WTC11 (cell line): ENCODE measurements around the gene TTC33. TPM values are rescaled to one million over a fixed set of nuclear protein-coding genes. Genes with fewer than 3 reads are reported as not detected.

Experiments used
- ATAC-seq: fragments of 200-7000 bp; cut with Tn5 transposase; 2 replicates; pipeline ENCODE4 v1.10.0; 2021; ENCODE audit warnings: mild to moderate bottlenecking, moderate library complexity
- CTCF ChIA-PET: fragments of 300-600 bp; sonication (Branson Sonifier 250); formaldehyde crosslinking; loops from one replicate; lab custom pipeline; 2021; ENCODE audit warnings: antibody characterized with exemption; lab: Charles Lee
- POLR2A ChIA-PET: fragments of 350-600 bp; sonication (Branson Sonifier 250); formaldehyde crosslinking; loops from one replicate; lab custom pipeline; 2021; ENCODE audit warnings: antibody characterized with exemption; lab: Charles Lee
- DNase-seq: peaks from one replicate; pipeline ENCODE4 v3.0.0; 2021; ENCODE audit warnings: low spot score
- H3K27ac Mint-ChIP-seq: 2 replicates; pipeline ENCODE4 v1.8.0; 2021; ENCODE audit warnings: mixed read lengths
- H3K27me3 Mint-ChIP-seq: 2 replicates; pipeline ENCODE4 v1.8.0; 2021; ENCODE audit warnings: low read depth, mild to moderate bottlenecking, moderate library complexity, mixed read lengths
- H3K36me3 Mint-ChIP-seq: 2 replicates; pipeline ENCODE4 v1.8.0; 2021; ENCODE audit warnings: mixed read lengths
- H3K4me1 Mint-ChIP-seq: 2 replicates; pipeline ENCODE4 v1.8.0; 2022; ENCODE audit warnings: mixed read lengths
- H3K4me3 Mint-ChIP-seq: 2 replicates; pipeline ENCODE4 v1.8.0; 2021; ENCODE audit warnings: mild to moderate bottlenecking, moderate library complexity, mixed read lengths
- H3K9me3 Mint-ChIP-seq: 2 replicates; pipeline ENCODE4 v1.8.0; 2021; ENCODE audit warnings: mixed read lengths
- NFATC4 ChIP-seq: fragments of 250-450 bp; sonication (Bioruptor Pico); IDR thresholded peaks from 2 replicates; pipeline ENCODE4 v1.9.0; 2021; ENCODE audit warnings: mild to moderate bottlenecking
- NFYB ChIP-seq: sonication (generic); formaldehyde crosslinking; conservative IDR thresholded peaks from 2 replicates; pipeline ENCODE4 v1.8.0; 2022; ENCODE audit warnings: low read depth, missing genetic modification reagents
- RORB ChIP-seq: fragments of 250-450 bp; sonication (Bioruptor Pico); IDR thresholded peaks from 2 replicates; pipeline ENCODE4 v1.9.0; 2021; ENCODE audit warnings: mild to moderate bottlenecking
- SOX15 ChIP-seq: fragments of 250-450 bp; sonication (Bioruptor Pico); IDR thresholded peaks from 2 replicates; pipeline ENCODE4 v1.9.0; 2021; ENCODE audit warnings: mild to moderate bottlenecking
- ZNF219 ChIP-seq: sonication (generic); formaldehyde crosslinking; IDR thresholded peaks from 2 replicates; pipeline ENCODE4 v1.8.0; 2023; ENCODE audit warnings: missing genetic modification reagents, mild to moderate bottlenecking, borderline replicate concordance
- total RNA-seq: library from RNA; stranded (reverse); gene quantifications from 3 replicates; pipeline ENCODE4 v1.2.3, GENCODE V29; 2021
- TF ChIP-seq, protein P1 (sequence below): sonication (generic); formaldehyde crosslinking; IDR thresholded peaks from 2 replicates; pipeline ENCODE4 v1.8.0; 2022; ENCODE audit warnings: mild to moderate bottlenecking, missing genetic modification reagents
- TF ChIP-seq, protein P2 (sequence below): sonication (generic); formaldehyde crosslinking; IDR thresholded peaks from 2 replicates; pipeline ENCODE4 v1.8.0; 2022; ENCODE audit warnings: mild to moderate bottlenecking, missing genetic modification reagents
- TF ChIP-seq, protein P3 (sequence below): sonication (generic); formaldehyde crosslinking; IDR thresholded peaks from 2 replicates; pipeline ENCODE4 v1.8.0; 2023; ENCODE audit warnings: missing genetic modification reagents, mild to moderate bottlenecking, borderline replicate concordance
- TF ChIP-seq, protein P4 (sequence below): fragments of 250-450 bp; sonication (Bioruptor Pico); IDR thresholded peaks from 2 replicates; pipeline ENCODE4 v1.9.0; 2021; ENCODE audit warnings: mild to moderate bottlenecking
- TF ChIP-seq, protein P5 (sequence below): sonication (generic); formaldehyde crosslinking; IDR thresholded peaks from 2 replicates; pipeline ENCODE4 v1.8.1; 2023; ENCODE audit warnings: mild to moderate bottlenecking, missing genetic modification reagents

TTC33 gene
- total RNA-seq, 1 experiment from 2014 or later = 9.2 TPM

DNA sequence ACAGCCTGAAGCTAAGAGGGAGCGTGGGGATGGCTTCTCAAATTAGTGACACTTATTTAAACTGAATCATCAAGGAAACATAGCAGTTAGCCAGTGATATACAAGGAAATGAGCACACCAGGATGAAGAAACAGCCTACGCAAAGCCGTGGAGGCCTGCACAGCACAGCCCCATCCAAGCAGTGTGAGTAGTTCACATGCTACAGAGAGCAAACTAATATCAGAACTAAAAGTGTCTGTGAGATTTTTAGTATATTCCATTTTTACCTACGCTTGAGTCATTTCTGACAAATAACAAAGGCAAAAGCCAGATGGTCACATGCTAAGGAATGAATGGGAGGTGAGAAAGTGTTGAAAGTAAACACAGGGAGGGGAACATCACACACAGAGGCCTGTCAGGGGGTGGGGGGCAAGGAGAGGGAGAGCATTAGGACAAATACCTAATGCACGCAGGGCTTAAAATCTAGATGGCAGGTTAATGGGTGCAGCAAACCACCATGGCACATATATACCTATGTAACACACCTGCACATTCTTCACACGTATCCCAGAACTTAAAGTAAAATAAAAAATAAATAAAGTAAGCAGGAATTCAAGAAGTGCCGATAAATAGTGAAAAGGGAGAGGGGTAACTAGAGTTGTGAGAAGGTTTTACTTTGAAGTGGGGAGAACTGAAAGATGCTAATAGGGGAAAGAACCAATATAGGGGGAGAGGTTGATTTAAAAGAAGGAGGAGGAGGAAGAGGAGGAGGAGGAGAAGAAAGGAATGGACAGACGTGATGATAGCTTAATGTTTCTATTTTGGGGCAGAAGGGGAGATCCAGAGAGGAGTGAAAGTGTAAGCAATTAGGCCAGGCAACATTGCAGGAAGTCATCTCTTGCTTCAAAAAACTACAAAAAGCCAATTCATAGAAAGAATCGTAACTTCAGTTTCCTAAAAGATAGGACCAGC is 177.0 kb downstream of the TTC33 start:
- ChIA-PET CTCF (no interaction called here), POLR2A (no interaction called here)
- TF ChIP-seq RORB (CRISPR knock-in tag) (no peak), NFYB (CRISPR knock-in tag) (no peak), NFATC4 (CRISPR knock-in tag) (no peak), SOX15 (CRISPR knock-in tag) (no peak)
- TF ChIP-seq, protein P1, sequence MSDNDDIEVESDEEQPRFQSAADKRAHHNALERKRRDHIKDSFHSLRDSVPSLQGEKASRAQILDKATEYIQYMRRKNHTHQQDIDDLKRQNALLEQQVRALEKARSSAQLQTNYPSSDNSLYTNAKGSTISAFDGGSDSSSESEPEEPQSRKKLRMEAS (CRISPR knock-in tag) = no peak
- TF ChIP-seq, protein P2, sequence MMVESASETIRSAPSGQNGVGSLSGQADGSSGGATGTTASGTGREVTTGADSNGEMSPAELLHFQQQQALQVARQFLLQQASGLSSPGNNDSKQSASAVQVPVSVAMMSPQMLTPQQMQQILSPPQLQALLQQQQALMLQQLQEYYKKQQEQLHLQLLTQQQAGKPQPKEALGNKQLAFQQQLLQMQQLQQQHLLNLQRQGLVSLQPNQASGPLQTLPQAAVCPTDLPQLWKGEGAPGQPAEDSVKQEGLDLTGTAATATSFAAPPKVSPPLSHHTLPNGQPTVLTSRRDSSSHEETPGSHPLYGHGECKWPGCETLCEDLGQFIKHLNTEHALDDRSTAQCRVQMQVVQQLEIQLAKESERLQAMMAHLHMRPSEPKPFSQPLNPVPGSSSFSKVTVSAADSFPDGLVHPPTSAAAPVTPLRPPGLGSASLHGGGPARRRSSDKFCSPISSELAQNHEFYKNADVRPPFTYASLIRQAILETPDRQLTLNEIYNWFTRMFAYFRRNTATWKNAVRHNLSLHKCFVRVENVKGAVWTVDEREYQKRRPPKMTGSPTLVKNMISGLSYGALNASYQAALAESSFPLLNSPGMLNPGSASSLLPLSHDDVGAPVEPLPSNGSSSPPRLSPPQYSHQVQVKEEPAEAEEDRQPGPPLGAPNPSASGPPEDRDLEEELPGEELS = no peak
- TF ChIP-seq, protein P3, sequence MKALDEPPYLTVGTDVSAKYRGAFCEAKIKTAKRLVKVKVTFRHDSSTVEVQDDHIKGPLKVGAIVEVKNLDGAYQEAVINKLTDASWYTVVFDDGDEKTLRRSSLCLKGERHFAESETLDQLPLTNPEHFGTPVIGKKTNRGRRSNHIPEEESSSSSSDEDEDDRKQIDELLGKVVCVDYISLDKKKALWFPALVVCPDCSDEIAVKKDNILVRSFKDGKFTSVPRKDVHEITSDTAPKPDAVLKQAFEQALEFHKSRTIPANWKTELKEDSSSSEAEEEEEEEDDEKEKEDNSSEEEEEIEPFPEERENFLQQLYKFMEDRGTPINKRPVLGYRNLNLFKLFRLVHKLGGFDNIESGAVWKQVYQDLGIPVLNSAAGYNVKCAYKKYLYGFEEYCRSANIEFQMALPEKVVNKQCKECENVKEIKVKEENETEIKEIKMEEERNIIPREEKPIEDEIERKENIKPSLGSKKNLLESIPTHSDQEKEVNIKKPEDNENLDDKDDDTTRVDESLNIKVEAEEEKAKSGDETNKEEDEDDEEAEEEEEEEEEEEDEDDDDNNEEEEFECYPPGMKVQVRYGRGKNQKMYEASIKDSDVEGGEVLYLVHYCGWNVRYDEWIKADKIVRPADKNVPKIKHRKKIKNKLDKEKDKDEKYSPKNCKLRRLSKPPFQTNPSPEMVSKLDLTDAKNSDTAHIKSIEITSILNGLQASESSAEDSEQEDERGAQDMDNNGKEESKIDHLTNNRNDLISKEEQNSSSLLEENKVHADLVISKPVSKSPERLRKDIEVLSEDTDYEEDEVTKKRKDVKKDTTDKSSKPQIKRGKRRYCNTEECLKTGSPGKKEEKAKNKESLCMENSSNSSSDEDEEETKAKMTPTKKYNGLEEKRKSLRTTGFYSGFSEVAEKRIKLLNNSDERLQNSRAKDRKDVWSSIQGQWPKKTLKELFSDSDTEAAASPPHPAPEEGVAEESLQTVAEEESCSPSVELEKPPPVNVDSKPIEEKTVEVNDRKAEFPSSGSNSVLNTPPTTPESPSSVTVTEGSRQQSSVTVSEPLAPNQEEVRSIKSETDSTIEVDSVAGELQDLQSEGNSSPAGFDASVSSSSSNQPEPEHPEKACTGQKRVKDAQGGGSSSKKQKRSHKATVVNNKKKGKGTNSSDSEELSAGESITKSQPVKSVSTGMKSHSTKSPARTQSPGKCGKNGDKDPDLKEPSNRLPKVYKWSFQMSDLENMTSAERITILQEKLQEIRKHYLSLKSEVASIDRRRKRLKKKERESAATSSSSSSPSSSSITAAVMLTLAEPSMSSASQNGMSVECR (CRISPR knock-in tag) = no peak
- TF ChIP-seq, all 79 proteins: peak for 0
- ATAC-seq (peak; percentile 46), DNase-seq (no peak)
- H3K9me3 Mint-ChIP-seq = no peaks in the 10 kb centered on the region
- no peaks in the 10 kb centered on the region for H3K36me3 Mint-ChIP-seq
- no peak overlapping the region for H3K27ac Mint-ChIP-seq
- no peak overlapping the region for H3K4me3 Mint-ChIP-seq
- H3K27me3 Mint-ChIP-seq = no peaks in the 10 kb centered on the region
- H3K4me1 Mint-ChIP-seq = peaks cover 8% of the 10 kb centered on the region

DNA sequence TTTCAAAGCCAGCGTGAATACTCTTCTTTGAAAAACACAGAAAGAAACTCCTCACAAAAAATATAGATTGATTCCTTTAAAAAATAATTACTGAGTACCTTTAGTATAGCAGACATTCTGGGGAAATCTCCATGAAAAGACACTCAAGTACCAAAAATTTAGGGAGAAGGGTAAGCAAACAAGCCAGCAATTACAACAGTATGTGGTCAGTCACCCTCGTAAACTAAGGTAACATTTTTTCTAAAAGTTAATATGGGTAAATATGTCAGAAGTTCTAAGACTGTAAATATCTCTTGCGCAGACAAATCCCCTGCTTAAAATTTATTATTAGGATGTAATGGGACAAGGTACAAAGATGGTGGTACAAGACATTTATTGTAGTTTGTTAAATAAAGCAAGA is 178.0 kb downstream of the TTC33 start:
- no peaks in the 10 kb centered on the region for H3K36me3 Mint-ChIP-seq
- CTCF ChIA-PET = no interaction called here
- no peak overlapping the region for H3K4me3 Mint-ChIP-seq
- H3K27me3 Mint-ChIP-seq = no peaks in the 10 kb centered on the region
- H3K4me1 Mint-ChIP-seq = peaks cover 8% of the 10 kb centered on the region
- H3K27ac Mint-ChIP-seq = no peak overlapping the region
- POLR2A ChIA-PET = no interaction called here
- H3K9me3 Mint-ChIP-seq = no peaks in the 10 kb centered on the region
- TF ChIP-seq, protein P4, sequence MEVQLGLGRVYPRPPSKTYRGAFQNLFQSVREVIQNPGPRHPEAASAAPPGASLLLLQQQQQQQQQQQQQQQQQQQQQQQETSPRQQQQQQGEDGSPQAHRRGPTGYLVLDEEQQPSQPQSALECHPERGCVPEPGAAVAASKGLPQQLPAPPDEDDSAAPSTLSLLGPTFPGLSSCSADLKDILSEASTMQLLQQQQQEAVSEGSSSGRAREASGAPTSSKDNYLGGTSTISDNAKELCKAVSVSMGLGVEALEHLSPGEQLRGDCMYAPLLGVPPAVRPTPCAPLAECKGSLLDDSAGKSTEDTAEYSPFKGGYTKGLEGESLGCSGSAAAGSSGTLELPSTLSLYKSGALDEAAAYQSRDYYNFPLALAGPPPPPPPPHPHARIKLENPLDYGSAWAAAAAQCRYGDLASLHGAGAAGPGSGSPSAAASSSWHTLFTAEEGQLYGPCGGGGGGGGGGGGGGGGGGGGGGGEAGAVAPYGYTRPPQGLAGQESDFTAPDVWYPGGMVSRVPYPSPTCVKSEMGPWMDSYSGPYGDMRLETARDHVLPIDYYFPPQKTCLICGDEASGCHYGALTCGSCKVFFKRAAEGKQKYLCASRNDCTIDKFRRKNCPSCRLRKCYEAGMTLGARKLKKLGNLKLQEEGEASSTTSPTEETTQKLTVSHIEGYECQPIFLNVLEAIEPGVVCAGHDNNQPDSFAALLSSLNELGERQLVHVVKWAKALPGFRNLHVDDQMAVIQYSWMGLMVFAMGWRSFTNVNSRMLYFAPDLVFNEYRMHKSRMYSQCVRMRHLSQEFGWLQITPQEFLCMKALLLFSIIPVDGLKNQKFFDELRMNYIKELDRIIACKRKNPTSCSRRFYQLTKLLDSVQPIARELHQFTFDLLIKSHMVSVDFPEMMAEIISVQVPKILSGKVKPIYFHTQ = no peak
- TF ChIP-seq, protein P5, sequence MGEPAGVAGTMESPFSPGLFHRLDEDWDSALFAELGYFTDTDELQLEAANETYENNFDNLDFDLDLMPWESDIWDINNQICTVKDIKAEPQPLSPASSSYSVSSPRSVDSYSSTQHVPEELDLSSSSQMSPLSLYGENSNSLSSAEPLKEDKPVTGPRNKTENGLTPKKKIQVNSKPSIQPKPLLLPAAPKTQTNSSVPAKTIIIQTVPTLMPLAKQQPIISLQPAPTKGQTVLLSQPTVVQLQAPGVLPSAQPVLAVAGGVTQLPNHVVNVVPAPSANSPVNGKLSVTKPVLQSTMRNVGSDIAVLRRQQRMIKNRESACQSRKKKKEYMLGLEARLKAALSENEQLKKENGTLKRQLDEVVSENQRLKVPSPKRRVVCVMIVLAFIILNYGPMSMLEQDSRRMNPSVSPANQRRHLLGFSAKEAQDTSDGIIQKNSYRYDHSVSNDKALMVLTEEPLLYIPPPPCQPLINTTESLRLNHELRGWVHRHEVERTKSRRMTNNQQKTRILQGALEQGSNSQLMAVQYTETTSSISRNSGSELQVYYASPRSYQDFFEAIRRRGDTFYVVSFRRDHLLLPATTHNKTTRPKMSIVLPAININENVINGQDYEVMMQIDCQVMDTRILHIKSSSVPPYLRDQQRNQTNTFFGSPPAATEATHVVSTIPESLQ (CRISPR knock-in tag) = no peak
- no peak for TF ChIP-seq ZNF219
- DNase-seq (no peak), ATAC-seq (no peak)
